Upper lobe of right lung (tissue), 1 donor: Measurements from ENCODE around the gene EMP2. TPM values are rescaled to one million over a fixed set of nuclear protein-coding genes. Genes with fewer than 3 reads are reported as not detected.

Experiments used
- ATAC-seq: fragments of 200-7000 bp; cut with Tn5 transposase; one replicate; pipeline ENCODE4 v1.9.1; 2020; ENCODE audit warnings: mild to moderate bottlenecking, moderate library complexity
- DNase-seq: peaks from one replicate; pipeline ENCODE4 v3.0.0-alpha.2; 2020
- H3K27ac ChIP-seq: fragments of 200-600 bp; one replicate; pipeline ENCODE4 v1.8.0; 2022
- H3K27me3 ChIP-seq: fragments of 200-600 bp; one replicate; pipeline ENCODE4 v1.8.0; 2022; ENCODE audit warnings: mild to moderate bottlenecking
- H3K36me3 ChIP-seq: fragments of 200-600 bp; one replicate; pipeline ENCODE4 v1.8.0; 2022
- H3K4me1 ChIP-seq: fragments of 200-600 bp; one replicate; pipeline ENCODE4 v1.8.0; 2022
- H3K4me3 ChIP-seq: fragments of 200-600 bp; one replicate; pipeline ENCODE4 v1.8.0; 2022; ENCODE audit warnings: mild to moderate bottlenecking
- H3K9me3 ChIP-seq: fragments of 200-600 bp; one replicate; pipeline ENCODE4 v1.8.0; 2022
- CTCF ChIP-seq: fragments of 200-600 bp; IDR thresholded peaks from one replicate; pipeline ENCODE4 v1.8.0; 2022; ENCODE audit warnings: antibody characterized with exemption
- intact Hi-C: fragments of 100-400 bp; cut with DNase I; formaldehyde crosslinking; loops from one replicate; pipeline ENCODE4 v1.11.0; 2022
- total RNA-seq: library from RNA; stranded (reverse); fragmentation: NEBNext Ultra II Directional; extraction: Animal tissue kit (Norgen Biotek cat#: 25700); gene quantifications from one replicate; pipeline ENCODE4 v1.2.1, GENCODE V29; 2021
- donor health status: DM: no; HTN: yes; CAD: no; lungs with severe emphysema.

Gene EMP2
- total RNA-seq, 1 donor from 2014 or later, result 726 TPM

- Histone ChIP-seq H3K27me3 (no peaks in the 10 kb centered on the region), H3K4me3 (no peak overlapping the region), H3K4me1 (no peaks in the 10 kb centered on the region), H3K9me3 (no peaks in the 10 kb centered on the region), H3K27ac (no peak overlapping the region), H3K36me3 (peaks cover 13% of the 10 kb centered on the region)
- DNase-seq, result no peak
- intact Hi-C loops, result no loop called here
- no peak for TF ChIP-seq CTCF
- no peak for ATAC-seq
These were observed 94.6 kb downstream of the EMP2 start for GRCh38 chr16:10485698-10486382.

GRCh38 chr16:10485159-10485558 is 95.2 kb downstream of the EMP2 start:
- intact Hi-C loops, result no loop called here
- Histone ChIP-seq H3K36me3 (peaks cover 17% of the 10 kb centered on the region), H3K4me1 (no peaks in the 10 kb centered on the region), H3K9me3 (no peaks in the 10 kb centered on the region), H3K27me3 (no peaks in the 10 kb centered on the region), H3K27ac (no peak overlapping the region), H3K4me3 (no peak overlapping the region)
- no peak for DNase-seq
- TF ChIP-seq CTCF, result no peak
- ATAC-seq, result no peak

- ATAC-seq, result no peak
- Histone ChIP-seq H3K36me3 (peaks cover 22% of the 10 kb centered on the region), H3K4me3 (no peak overlapping the region), H3K27ac (no peak overlapping the region), H3K27me3 (no peaks in the 10 kb centered on the region), H3K9me3 (no peaks in the 10 kb centered on the region), H3K4me1 (no peaks in the 10 kb centered on the region)
- intact Hi-C loops, result no loop called here
- no peak for TF ChIP-seq CTCF
- no peak for DNase-seq
These were observed 100.2 kb downstream of the EMP2 start for GRCh38 chr16:10480151-10480550.

Other genes starting within 250 kb of the EMP2 start
- 12.3 TPM for gene ATF7IP2, start 194.5 kb downstream of the EMP2 start, total RNA-seq
- not detected for gene TEKT5, start 114.3 kb upstream of the EMP2 start, total RNA-seq
- 33.7 TPM for gene NUBP1, start 163.2 kb upstream of the EMP2 start, total RNA-seq
- 0.69 TPM for gene TVP23A, start 238.2 kb upstream of the EMP2 start, total RNA-seq